K562 (cell line): Measurements from ENCODE around the gene A4GNT.

Experiments used
- FOXM1 ChIP-seq, 2 experiments: fragments of 450-650 bp in 1 of 2; sonication (generic) in 1 of 2; formaldehyde crosslinking in 1 of 2; IDR thresholded peaks; 2 replicates each; pipeline versions ENCODE4 v1.6.1 to v1.9.0; 2017 to 2022; ENCODE audit warnings: low read depth in 2 of 2, mild to moderate bottlenecking in 2 of 2, missing genetic modification reagents in 1 of 2, moderate library complexity in 1 of 2
- TRIM24 ChIP-seq, 2 experiments: fragments of 450-650 bp; IDR thresholded peaks; 2 replicates each; pipeline ENCODE4 v1.6.1; 2016
- TF ChIP-seq, protein P1 (sequence below): fragments of 250-450 bp; sonication (Bioruptor Pico); IDR thresholded peaks from 2 replicates; pipeline ENCODE4 v1.8.0; 2022; ENCODE audit warnings: moderate library complexity, mild to moderate bottlenecking, inconsistent platforms

DNA sequence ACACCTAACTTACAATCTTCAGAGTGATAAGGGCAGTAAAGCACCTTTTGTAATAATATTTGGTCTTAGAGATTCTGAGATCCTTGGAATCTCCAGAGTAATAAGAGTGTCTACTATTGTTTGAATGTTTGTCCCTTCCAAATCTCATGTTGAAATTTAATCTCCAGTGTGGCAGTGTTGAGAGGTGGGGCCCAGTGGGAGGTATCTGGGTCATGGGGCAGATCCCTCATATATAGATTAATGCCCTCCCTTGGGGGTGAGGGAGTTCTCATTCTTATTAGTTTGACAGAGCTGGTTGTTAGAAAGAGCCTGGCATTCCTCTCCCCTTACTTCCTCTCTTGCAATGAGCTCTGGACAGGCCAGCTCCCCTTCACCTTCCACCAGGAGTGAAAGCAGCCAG, 32.8 kb downstream of the A4GNT start:
- TF ChIP-seq FOXM1 (IDR thresholded peaks at IDR 0.05; ENCODE audit: low read depth) = no peak
- TF ChIP-seq FOXM1 (CRISPR knock-in tag; IDR thresholded peaks at IDR 0.05; ENCODE audit: low read depth) = no peak
- TF ChIP-seq, protein P1, sequence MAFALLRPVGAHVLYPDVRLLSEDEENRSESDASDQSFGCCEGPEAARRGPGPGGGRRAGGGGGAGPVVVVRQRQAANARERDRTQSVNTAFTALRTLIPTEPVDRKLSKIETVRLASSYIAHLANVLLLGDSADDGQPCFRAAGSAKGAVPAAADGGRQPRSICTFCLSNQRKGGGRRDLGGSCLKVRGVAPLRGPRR = no peak
- no peak for TF ChIP-seq TRIM24 (IDR thresholded peaks at IDR 0.05)
